H9 (cell line): ENCODE measurements around the gene PIP5KL1. TPM values are rescaled to one million over a fixed set of nuclear protein-coding genes. Genes with fewer than 3 reads are reported as not detected.
A peak's percentile ranks its signal among the peaks of the same experiment; 100 is the strongest.

Experiments
- DNase-seq: peaks from one replicate; pipeline ENCODE4 v3.0.0-alpha.2; 2017
- H2AFZ ChIP-seq: one replicate; pipeline ENCODE4 v1.6.1; 2013; ENCODE audit warnings: mild to moderate bottlenecking, low read length, control low read depth, moderate library complexity
- H2AK5ac ChIP-seq: 2 replicates; pipeline ENCODE4 v1.6.1; 2013; ENCODE audit warnings: low read length, control low read depth, mixed read lengths; ENCODE audit not compliant: insufficient read length
- H2BK120ac ChIP-seq: one replicate; pipeline ENCODE4 v1.6.1; 2013; ENCODE audit warnings: low read depth, mild to moderate bottlenecking, low read length, control low read depth, inconsistent platforms; ENCODE audit not compliant: poor library complexity, severe bottlenecking
- H2BK12ac ChIP-seq: 2 replicates; pipeline ENCODE4 v1.6.1; 2013; ENCODE audit warnings: low read length, control low read depth, mixed read lengths, low read depth; ENCODE audit not compliant: insufficient read length
- H2BK15ac ChIP-seq: 2 replicates; pipeline ENCODE4 v1.6.1; 2013; ENCODE audit warnings: low read depth, low read length, control low read depth
- H2BK20ac ChIP-seq: one replicate; pipeline ENCODE4 v1.6.1; 2013; ENCODE audit warnings: low read depth, mild to moderate bottlenecking, low read length, control low read depth, inconsistent platforms; ENCODE audit not compliant: poor library complexity, severe bottlenecking
- H2BK5ac ChIP-seq: 2 replicates; pipeline ENCODE4 v1.6.1; 2013; ENCODE audit warnings: low read length, control low read depth, mixed read lengths; ENCODE audit not compliant: insufficient read length
- H3K14ac ChIP-seq: 2 replicates; pipeline ENCODE4 v1.6.1; 2013; ENCODE audit warnings: low read length, control low read depth; ENCODE audit not compliant: insufficient read depth
- H3K18ac ChIP-seq: 2 replicates; pipeline ENCODE4 v1.6.1; 2013; ENCODE audit warnings: low read depth, mild to moderate bottlenecking, mixed read lengths, low read length, control low read depth; ENCODE audit not compliant: insufficient read length
- H3K23ac ChIP-seq: 2 replicates; pipeline ENCODE4 v1.6.1; 2013; ENCODE audit warnings: low read length, control low read depth, mixed read lengths, low read depth; ENCODE audit not compliant: insufficient read length
- H3K23me2 ChIP-seq: 2 replicates; pipeline ENCODE4 v1.6.1; 2013; ENCODE audit warnings: low read depth, mild to moderate bottlenecking, mixed read lengths, low read length, control low read depth; ENCODE audit not compliant: insufficient read length, poor library complexity, severe bottlenecking
- H3K27ac ChIP-seq: 2 replicates; pipeline ENCODE4 v1.5.1; 2013; ENCODE audit warnings: low read length, control low read depth, mixed read lengths, low read depth; ENCODE audit not compliant: insufficient read length
- H3K27me3 ChIP-seq: 2 replicates; pipeline ENCODE4 v1.6.1; 2013; ENCODE audit warnings: low read length, control low read depth, inconsistent platforms; ENCODE audit not compliant: insufficient read depth
- H3K4ac ChIP-seq: 2 replicates; pipeline ENCODE4 v1.6.1; 2013; ENCODE audit warnings: low read depth, mild to moderate bottlenecking, control low read depth, inconsistent platforms, low read length, moderate library complexity
- H3K4me1 ChIP-seq: 2 replicates; pipeline ENCODE4 v1.6.1; 2013; ENCODE audit warnings: low read length, control low read depth, inconsistent platforms; ENCODE audit not compliant: insufficient read depth
- H3K4me2 ChIP-seq: 2 replicates; pipeline ENCODE4 v1.6.1; 2013; ENCODE audit warnings: low read length, control low read depth, mixed read lengths; ENCODE audit not compliant: insufficient read length, insufficient read depth
- H3K56ac ChIP-seq: 2 replicates; pipeline ENCODE4 v1.6.1; 2013; ENCODE audit warnings: low read depth, mild to moderate bottlenecking, mixed read lengths, low read length, control low read depth; ENCODE audit not compliant: insufficient read length
- H3K79me1 ChIP-seq: 2 replicates; pipeline ENCODE4 v1.6.1; 2013; ENCODE audit warnings: low read depth, mild to moderate bottlenecking, moderate library complexity, low read length, control low read depth, inconsistent platforms; ENCODE audit not compliant: insufficient read depth, poor library complexity, severe bottlenecking
- H3K79me2 ChIP-seq: 2 replicates; pipeline ENCODE4 v1.6.1; 2013; ENCODE audit warnings: low read length, control low read depth, inconsistent platforms; ENCODE audit not compliant: insufficient read depth
- H3K9ac ChIP-seq: 2 replicates; pipeline ENCODE4 v1.6.1; 2013; ENCODE audit warnings: low read length, control low read depth, mixed read lengths; ENCODE audit not compliant: insufficient read length; ENCODE audit errors: extremely low read depth
- H3K9me3 ChIP-seq: one replicate; pipeline ENCODE4 v1.6.1; 2013; ENCODE audit warnings: low read depth, low read length, inconsistent platforms; ENCODE audit not compliant: control insufficient read depth
- H3T11ph ChIP-seq: one replicate; pipeline ENCODE4 v1.6.1; 2013; ENCODE audit warnings: mild to moderate bottlenecking, low read length, control low read depth, inconsistent platforms
- H4K20me1 ChIP-seq: one replicate; pipeline ENCODE4 v1.6.1; 2013; ENCODE audit not compliant: control insufficient read depth, insufficient read length, insufficient read depth
- H4K5ac ChIP-seq: 2 replicates; pipeline ENCODE4 v1.6.1; 2013; ENCODE audit warnings: low read depth, mild to moderate bottlenecking, mixed read lengths, low read length, control low read depth; ENCODE audit not compliant: insufficient read length
- H4K8ac ChIP-seq: replicated peaks from 2 replicates; pipeline ENCODE4 v1.6.1; 2013; ENCODE audit warnings: low read length, control low read depth, mixed read lengths, low read depth; ENCODE audit not compliant: insufficient read length
- H4K91ac ChIP-seq: 2 replicates; pipeline ENCODE4 v1.6.1; 2013; ENCODE audit warnings: low read depth, mild to moderate bottlenecking, moderate library complexity, mixed read lengths, low read length, control low read depth; ENCODE audit not compliant: insufficient read length
- H3K27ac Mint-ChIP-seq, 3 experiments: 2 replicates in 2 of 3; 3 replicates in 1 of 3; pipeline ENCODE4 v1.8.0; 2020 to 2021; ENCODE audit warnings: mixed read lengths in 3 of 3, mild to moderate bottlenecking in 1 of 3, moderate library complexity in 1 of 3
- H3K27me3 Mint-ChIP-seq: 2 replicates; pipeline ENCODE4 v1.8.0; 2021; ENCODE audit warnings: low read depth, mild to moderate bottlenecking, moderate library complexity, mixed read lengths
- H3K36me3 Mint-ChIP-seq, 3 experiments: 2 replicates in 2 of 3; 3 replicates in 1 of 3; pipeline ENCODE4 v1.8.0; 2020 to 2021; ENCODE audit warnings: low read depth in 3 of 3, mixed read lengths in 3 of 3; ENCODE audit not compliant: insufficient read depth in 1 of 3
- H3K4me1 Mint-ChIP-seq, 2 experiments: 2 replicates each; pipeline ENCODE4 v1.8.0; 2020; ENCODE audit warnings: mixed read lengths in 2 of 2
- H3K4me3 Mint-ChIP-seq, 2 experiments: 2 replicates in 1 of 2; 3 replicates in 1 of 2; pipeline ENCODE4 v1.8.0; 2020 to 2021; ENCODE audit warnings: mild to moderate bottlenecking in 2 of 2, mixed read lengths in 2 of 2, moderate library complexity in 1 of 2
- H3K9me3 Mint-ChIP-seq, 2 experiments: 2 replicates in 1 of 2; 3 replicates in 1 of 2; pipeline ENCODE4 v1.8.0; 2020; ENCODE audit warnings: mild to moderate bottlenecking in 2 of 2, mixed read lengths in 2 of 2, moderate library complexity in 1 of 2
- CTCF ChIP-seq: fragments of 200-600 bp; sonication (generic); conservative IDR thresholded peaks from 3 replicates; pipeline ENCODE4 v1.8.0; 2021; ENCODE audit warnings: antibody characterized with exemption, mild to moderate bottlenecking
- WGBS: extraction: QIAGEN DNeasy Blood & Tissue Kit; methylation state at CpG from one replicate; pipeline ENCODE4 v1.1.7; 2013; ENCODE audit warnings: missing lambda C conversion rate, low lambda C conversion rate, mixed read lengths; ENCODE audit not compliant: insufficient read length; ENCODE audit errors: extremely low coverage; 5-methylcytosine and 5-hydroxymethylcytosine counted together
- total RNA-seq: library from RNA; stranded (reverse); gene quantifications from 2 replicates; pipeline ENCODE4 v1.2.1, GENCODE V29; 2021

Gene PIP5KL1
- total RNA-seq, 1 experiment from 2014 or later = 11.6 TPM

- Mint-ChIP-seq H3K27me3 (no peaks in the 10 kb centered on the region), H3K9me3 (no peaks in the 10 kb centered on the region), H3K4me1 (peaks cover 43 to 59% of the 10 kb centered on the region in 2 experiments), H3K27ac (peak overlapping the region in 2 of 3 experiments; percentile 75 to 83; a peak in 4 of 7 replicates), H3K36me3 (peaks cover 0 to 8% (median 0%) of the 10 kb centered on the region in 3 experiments; a peak in 1 of 7 replicates), H3K4me3 (peak overlapping the region; percentile 91 to 95)
- Histone ChIP-seq H2BK5ac (no peak overlapping the region), H2BK120ac (no peak overlapping the region), H3K14ac (no peak overlapping the region; the same call in 1 of the 2 replicates), H3K27me3 (no peaks in the 10 kb centered on the region), H4K91ac (no peak overlapping the region), H4K5ac (no peak overlapping the region), H3K4ac (no peak overlapping the region), H2BK12ac (no peak overlapping the region), H3K56ac (no peak overlapping the region), H3K4me1 (peaks cover 7% of the 10 kb centered on the region), H3K4me2 (peak overlapping the region; percentile 57), H3T11ph (no peak overlapping the region), H3K79me2 (peaks cover 27% of the 10 kb centered on the region; the same call in 1 of the 2 replicates), H3K79me1 (peaks cover 9% of the 10 kb centered on the region), H2AFZ (no peak overlapping the region), H3K23ac (no peak overlapping the region), H4K8ac (no peak overlapping the region), H4K20me1 (no peaks in the 10 kb centered on the region), H2AK5ac (no peak overlapping the region), H2BK20ac (no peak overlapping the region), H3K23me2 (peaks cover 19% of the 10 kb centered on the region), H3K18ac (no peak overlapping the region), H3K27ac (no peak overlapping the region), H3K9me3 (no peaks in the 10 kb centered on the region), H3K9ac (peak overlapping the region; percentile 61), H2BK15ac (no peak overlapping the region)
- WGBS = no CpG with 5 or more reads among the region's 61 CpGs
- DNase-seq = no peak
- no peak for TF ChIP-seq CTCF
These were observed 49.6 kb upstream of the PIP5KL1 start for GRCh38 chr9:127980060-127980705.
